CD4-positive, alpha-beta T cell treated with Interleukin-15 for 4 hours (primary cell): ENCODE data around the gene VWDE.
"Not testable (repeated sequence)": the region's sequence is repeated elsewhere in the genome, so short reads cannot be mapped to it uniquely, and the experiment has no call there.

Experiments used
- DNase-seq: peaks from one replicate; pipeline ENCODE4 v3.0.0-alpha.2; 2020; ENCODE audit warnings: low spot score

VWDE gene

DNA sequence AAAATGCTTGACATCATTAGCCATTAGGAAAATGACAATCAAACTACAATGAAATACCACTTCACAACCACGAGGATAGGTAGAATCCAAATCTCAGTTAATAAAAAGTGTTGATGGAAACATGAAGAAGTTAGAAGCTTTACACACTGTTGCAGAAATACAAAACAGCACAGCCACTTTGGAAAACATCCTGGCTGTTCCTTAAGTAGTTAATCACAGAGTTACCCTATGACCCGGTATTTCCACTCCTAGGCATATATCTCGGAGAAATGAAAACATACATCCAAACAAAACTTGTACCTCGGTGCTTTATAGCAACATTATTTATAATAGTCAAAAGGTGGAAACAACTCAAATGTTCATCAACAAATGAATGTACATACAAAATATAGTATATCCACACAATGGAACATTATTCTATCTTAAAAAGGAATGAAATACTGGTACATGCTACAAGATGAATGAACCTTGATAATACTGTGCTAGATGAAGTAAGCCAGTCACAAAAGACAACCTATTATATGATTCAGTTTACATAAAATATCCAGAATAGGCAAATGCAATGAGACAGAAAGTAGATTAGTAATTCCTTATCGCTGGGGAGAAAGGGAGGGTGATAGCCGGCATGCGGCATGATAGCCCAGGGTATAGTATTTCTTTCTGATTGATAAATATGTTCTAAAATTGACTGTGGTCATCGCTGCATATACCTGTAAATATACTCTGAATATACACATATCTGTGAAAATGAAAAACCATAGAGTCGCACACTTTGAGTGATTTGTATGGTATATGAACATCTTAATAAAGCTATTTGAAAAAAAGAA is 1.9 kb downstream of the VWDE start:
- DNase-seq: no peak

DNA sequence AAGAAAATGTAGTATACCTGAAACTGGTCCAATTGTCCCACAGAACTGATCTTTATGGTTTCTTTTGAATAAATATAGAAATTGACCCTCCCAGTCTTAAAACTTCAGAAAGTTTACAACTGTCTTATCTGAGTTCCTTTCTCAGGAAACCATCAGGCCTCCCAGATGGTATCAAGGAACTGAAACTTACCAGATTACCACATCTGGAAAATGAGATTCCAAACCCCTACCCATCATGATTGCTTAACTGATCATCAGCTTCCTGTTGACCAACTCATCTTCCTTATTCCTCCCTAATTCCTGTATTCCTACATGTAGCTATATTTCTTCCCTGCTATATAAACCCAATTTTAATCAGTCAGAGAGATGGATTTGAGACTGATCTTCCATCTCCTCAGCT is 5.5 kb downstream of the VWDE start:
- DNase-seq: no peak

DNA sequence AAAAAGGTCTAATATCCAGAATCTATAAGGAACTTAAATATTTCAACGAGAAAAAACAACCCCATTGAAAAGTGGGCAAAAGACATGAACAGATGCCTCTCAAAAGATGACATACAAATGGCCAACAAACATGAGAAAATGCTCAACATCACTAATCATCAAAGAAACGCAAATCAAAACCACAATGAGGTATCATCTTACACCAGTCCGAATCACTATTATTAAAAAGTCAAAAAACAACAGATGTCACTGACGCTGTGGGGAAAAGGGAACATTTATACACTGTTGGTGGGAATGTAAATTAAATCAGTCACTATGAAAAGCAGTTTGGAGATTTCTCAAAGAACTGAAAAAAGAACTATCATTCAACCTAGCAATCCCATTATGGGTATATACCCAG is 6.0 kb downstream of the VWDE start:
- DNase-seq: no peak

DNA sequence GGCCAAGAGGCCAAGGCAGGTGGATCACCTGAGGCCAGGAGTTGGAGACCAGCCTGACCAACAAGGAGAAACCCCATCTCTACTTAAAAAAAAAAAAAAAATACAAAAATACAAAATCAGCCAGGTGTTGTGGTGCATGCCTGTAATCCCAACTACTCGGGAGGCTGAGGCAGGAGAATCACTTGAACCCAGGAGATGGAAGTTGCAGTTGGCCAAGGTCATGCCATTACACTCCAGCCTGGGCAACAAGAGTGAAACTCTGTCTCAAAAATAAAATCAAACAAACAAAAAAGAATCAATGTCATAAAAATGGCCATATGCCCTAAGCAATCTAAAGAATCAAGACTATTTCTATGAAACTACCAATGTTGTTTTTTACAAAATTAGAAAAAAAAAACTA is 7.0 kb downstream of the VWDE start:
- not testable (repeated sequence) for DNase-seq

DNA sequence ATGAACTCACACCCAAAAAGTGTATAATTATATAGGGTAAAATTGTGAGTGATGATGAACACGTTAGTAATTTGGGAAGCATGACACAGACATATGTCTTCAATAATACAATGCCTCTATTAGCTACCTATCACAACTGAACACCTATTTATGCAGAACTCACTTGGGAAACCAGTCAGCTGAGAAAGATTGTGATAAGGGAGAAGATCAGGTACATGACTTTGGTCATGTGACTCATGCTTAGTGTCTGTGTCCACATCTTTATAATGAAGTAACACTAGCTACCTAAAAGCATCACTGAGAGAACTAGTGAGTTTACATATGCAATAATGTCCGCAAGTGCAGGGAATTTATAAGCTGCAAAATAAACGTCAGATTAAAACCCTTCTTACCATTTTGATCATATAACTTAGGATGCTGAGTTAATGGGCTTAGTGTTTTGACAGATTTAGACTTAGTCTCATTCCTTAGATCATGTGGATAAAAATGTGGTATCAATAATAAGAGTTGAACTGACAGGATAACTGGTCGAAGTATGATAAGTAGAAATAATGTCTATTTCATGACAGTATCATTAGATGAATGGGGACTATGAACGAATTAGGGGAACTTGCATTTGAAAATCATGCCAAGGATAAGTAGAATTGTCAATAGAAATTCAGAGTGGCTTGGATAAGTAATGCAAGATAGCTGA is 11.6 kb downstream of the VWDE start:
- DNase-seq: no peak

DNA sequence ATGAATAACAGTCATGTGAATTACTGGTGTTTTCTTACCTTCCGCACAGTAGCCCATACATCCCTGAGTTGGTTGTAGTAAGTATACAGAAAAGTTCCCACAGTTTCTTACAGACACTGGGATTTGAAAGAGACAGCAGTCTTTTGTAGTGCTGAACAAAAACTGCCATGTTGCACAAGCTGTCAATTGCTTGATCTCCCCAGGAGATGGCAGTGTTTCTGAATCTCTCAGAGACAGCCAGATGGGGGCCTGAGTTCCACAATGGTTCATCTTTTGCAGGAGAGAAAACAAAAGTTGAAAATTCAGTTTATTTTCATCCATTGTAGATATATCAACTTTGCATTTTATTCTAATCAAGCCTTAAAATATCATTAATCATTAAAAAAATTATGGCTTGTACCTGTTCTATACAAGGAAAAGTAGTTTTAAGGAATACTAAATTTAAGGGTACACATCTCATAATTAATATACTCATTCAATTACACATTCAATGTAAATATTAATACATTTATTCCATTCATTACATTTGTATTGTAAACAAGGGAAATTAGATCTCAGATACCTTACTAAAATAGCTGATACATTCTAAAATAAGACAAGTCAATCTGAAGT is 14.5 kb downstream of the VWDE start:
- peak; percentile 42 for DNase-seq

DNA sequence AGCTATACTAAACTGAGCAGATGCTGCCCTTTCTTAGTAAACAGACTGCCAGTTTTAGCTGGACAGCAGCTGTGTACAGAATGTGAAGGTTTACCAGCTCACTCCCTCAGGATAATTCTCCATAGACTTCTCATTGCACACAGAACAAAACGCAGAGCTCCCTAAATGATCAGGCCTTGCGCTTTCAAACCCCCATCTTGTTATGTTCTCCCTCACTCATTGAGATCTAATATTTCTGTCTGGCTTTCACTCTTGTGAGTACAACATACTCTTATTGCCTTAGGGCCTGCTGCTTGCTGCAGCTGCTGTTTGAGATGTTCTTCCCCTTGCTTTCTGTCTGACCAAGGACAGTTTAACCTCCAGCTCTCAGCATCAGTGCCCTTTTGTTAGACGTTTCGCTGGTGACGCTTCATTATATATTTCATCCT is 17.3 kb downstream of the VWDE start:
- no peak for DNase-seq

DNA sequence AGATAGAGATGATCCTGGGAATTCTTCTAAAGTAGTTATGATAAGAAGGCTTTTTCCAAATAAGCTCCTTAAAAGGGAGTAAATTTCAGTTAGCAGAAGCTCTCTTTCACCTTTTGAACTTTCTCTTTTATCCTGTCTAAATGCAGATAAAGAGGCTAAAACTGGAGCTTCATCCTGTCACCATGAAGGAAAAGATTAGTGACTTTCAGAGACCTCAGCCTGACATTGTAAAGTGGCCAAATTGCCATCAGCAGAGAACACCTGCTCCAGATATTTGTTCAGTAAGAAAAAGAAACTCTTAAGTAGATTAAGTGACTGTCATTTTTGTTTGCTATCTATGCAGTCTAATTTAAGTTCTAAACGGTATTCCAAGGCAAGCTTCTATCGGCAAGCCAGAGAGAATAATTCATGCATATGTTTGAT is 18.3 kb downstream of the VWDE start:
- no peak for DNase-seq

DNA sequence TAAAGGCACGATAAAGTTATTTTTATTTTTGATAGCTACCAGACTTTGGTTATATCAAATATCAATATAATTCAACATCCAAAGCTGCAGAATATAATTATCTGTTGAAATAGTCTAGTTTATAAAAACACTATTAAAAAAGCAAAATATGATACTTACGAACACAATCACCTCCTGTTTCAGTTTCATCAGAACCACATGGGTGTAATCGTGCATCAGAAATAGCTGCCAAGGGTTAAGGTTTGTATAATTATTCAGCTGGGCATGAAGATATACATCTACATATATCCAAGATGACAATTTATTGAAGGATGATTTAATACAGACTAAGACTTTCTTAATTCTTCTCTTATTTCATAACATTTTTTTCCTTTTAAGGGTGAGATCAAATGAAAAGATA is 20.3 kb downstream of the VWDE start:
- DNase-seq: no peak

DNA sequence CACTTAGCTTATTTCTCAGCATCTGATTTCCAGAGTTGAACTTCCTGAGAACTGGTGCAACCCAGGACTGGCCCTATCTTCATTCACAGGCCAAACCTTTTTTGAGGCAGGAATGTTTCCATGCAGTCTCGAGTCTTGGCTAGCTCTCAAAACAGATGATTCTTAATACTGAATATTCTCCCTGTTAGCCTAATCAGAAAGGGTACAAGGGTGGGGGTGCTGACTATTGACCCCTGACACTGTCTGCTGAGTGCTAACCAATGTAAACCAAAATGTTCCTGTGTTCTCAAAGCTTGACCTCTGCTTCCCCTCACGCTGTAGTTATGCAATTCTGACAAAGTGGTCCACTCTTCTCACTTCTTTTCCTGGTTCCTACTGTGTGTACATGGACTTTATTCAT is 25.3 kb downstream of the VWDE start:
- no peak for DNase-seq

DNA sequence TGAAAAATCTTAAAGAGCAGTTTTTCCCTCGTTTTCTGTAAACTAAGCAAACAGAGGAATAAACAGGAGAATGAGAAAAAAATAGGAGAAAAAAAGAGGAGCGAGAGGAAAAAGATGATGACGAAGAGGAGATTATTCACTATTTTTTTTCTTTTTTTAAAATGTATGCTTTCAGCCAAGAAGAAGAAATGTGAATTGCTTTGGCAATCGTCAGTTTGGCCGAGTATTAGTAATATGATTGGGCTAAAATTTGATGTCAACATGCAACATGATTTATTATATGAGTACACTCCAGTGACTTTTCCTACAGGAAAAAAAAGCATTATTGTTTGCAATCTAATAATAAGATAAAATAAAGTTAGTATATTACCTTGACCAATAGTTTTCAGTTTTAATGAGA is 26.3 kb downstream of the VWDE start:
- DNase-seq: no peak

DNA sequence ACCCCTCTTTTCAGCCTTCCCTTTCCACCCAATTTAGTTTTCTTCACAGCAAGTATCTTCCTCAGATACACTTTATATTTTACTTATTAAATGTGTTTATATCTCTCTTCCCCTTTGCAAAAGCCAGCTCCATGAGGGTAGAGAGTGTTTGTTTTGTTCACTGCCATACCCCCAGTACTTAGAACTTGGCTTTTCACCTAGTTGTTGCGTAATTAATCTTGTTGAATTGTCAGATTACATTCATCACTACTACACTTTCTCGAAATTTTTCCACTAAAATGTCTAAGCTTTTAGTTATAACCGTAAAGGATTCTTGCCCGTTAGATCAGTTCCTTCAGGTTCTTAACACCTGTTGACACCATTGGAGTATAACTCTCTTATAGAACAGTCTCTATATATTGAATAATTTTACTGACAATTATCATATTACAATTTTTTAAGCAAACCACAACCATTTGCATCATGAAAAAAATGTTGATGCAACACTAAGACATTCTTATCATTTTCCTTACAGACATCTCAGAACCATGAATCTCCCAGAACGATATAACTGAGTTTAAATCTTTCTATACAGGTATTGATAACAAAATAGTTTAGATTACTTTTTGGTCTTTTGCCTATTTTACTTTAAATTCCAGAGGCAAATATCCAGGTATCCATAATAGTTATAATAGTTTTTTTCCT is 29.9 kb downstream of the VWDE start:
- no peak for DNase-seq

DNA sequence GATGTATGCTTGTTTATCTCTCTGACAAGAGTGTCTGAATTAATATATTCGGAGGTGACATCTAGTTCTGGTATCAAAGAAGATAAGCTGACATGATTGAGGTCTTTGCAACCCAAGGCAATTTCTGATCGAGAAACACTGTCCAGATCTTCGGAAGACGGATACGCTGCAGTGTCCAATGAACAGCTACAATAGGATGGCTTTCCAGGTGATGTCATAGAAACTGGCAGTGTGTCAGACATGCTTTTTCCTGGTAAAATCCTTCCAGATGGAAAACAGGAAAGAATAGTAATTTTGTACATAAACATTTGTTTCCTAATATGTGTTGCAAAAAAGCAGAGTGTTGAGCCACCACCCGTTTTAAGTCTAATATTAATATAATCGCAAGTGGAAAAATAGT is 33.4 kb downstream of the VWDE start:
- DNase-seq: no peak

DNA sequence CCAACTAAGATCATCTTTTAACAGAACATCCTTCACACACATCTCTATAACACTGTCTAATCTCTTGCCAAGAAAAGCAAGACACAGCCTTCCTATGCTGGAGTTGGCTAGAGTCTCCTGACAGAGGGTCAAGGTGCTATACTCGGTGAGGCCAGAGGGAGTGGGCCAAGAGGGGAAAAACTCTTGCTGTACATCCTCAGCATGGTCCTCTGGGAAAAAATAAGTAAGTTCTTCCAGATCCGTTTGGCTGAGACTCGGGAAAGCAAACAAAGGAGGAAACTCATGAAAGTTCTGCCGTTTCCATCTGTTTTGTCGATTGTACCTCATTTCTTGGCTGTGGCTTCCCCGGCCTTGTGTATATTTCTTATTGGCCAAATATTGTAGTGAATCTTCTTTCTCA is 33.9 kb downstream of the VWDE start:
- no peak for DNase-seq

DNA sequence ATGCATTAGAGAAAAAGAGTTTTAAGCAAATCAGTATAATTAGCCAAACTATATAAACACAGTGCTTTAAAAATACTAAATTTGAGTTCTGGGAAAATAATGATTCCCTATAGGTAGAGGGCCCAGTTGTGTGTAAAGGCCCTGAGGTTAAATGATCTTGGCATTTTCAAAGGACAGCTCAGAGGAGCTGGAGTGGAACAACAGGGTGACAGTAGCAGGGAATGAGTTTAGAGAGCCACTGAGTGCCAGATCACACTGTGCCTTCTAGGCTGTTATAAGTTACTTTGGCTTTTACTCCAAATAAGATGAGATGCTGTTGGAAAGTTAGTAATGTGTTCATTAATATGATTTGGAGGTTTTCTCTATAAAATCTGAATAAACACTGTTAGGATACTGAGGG is 34.6 kb downstream of the VWDE start:
- no peak for DNase-seq

DNA sequence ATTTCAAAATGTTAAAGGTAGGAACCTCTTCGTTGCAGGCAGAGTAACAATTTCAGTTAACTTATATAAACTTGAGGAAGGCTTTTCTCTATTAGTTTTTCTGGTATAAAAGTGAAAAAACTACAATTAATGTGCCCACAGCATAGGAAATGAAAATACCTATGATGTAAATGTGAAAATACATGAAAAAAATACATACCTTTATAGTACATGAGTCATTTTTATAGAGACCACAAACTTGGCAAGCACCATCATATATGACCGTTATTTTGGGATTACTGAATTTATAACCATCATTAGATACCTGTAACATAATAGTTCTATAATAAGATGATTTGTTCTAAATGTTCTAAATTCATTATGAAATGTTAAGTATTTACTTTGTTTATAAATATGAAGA is 42.7 kb downstream of the VWDE start:
- DNase-seq: no peak

DNA sequence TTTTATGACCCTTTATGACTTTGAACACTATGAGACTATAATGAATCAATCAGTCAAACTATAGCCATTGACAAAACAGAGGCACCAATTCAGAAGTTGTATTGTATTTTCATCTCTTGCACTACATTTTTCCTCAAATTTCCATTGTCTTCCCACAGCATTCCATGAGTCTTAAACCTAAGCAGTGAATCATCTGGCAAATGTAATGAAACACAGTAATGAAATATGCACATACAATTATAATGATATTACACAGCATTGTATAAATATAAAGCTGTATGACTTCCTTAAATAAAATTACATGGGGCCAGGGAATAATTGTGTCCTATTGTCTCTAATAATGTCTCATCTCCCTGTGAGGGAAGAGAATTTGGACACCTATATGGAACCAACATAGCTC is 45.0 kb downstream of the VWDE start:
- no peak for DNase-seq

DNA sequence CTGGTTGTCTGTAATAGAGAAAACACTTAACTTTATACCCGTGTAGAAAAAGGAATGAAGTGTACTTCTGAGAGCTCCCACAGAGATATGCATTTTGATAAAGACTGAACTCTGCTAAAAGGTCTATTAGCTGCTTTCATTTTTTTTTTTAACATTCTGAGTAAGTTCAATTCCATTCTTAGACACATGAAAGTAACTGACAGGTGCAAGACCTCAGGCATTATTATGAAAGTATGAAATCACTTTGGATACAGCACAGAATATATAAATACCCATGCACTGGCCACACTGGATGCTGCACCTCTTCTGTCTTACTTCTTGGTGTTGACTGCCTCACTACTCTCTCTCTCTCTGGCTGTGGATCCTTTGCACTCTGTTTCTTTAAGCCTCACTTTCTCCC is 46.2 kb downstream of the VWDE start:
- DNase-seq: no peak

DNA sequence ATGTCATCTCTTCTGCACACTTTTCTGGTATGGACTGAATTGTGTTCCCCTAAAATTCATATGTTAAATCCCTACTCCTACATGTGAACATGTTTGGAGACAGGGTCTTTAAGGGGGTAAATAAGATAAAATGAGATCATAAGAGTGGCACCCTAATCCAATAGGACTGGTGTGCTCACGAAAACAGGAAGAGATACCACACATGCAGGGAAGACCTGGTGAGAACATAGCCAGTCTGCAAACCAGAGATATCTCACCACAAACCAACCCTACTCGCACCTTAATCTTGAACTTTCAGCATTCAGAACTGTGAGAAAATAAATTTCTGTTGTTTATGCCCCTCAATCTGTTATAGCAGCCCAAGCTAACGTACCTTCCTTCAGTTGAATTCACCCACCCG is 51.8 kb downstream of the VWDE start:
- no peak for DNase-seq

DNA sequence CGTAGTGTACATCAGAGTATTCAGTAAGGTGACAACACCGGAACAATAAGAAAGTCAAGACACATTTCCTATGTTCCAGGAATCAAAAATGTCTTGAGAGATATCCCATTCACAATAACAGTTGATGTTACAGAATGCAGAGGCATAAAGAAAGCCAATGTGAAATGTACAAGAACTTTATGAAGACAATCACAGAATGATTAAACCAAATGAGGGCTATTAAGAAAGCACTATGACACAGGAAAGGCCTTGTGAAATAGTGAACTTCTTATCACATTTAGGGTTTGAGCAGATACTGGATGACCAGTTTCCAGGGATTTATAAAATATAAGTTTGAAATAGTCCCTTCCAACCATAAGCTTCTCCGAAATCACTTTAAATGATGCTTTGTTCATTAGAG is 52.7 kb downstream of the VWDE start:
- DNase-seq: no peak

DNA sequence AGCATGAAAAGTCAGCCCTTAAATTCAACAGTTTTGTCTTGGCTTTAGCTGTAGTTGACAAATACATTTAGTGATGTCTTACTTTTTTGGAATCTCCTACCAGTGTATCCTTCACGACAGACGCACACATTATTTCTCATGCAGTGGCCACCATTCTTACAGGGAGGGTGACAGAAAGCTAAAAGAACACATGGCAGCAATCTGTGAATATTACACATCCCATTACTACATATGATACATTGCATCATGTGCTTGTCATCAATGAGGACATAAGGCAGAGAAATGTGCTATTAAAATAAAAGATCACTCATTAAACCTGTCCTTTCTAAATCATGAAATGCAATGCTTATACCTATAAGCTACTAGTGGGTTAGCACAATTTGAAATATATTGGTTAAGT is 66.6 kb downstream of the VWDE start:
- DNase-seq: no peak

DNA sequence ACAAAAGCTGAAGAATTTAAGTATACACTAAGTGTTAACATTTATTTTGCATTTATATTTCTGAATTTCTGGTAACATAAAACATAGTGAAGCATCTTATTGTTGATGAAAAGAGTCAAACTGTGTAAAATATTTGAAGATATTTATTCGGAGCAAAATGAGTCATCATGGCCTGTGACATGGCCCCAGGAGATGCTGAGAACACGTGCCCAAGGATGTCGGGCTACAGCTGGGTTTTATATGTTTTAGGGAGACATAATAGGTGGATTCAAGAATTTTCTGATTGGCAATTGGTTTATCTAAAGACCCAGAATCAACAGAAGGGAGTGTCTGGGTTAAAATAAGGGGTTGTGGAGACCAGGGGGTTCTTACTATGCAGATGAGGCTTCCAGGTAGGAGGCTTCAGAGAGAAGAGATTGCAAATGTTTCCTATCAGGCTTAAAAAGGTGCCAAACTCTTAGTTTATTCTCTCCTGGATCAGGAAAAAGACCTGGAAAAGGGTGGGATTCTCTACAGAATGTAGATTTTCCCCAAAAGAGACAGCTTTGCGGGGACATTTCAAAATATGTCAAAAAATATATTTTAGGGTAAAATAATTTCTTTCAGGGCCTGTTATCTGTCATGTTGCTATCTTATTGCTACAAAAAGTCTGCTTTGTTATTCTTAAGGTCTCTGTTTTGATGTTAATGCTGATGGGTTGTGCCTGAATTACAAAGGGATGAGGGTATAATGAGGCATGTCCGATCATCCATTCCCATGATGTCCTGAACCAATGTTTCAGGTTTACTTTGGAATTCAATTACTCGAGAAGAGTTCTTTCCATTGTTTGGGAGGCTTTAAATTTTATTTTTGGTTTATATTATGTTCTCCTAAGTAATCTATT is 74.5 kb downstream of the VWDE start:
- DNase-seq: no peak
